Kasumi-1 (cell line): Measurements from ENCODE around the gene GLOD5.
"Not testable (repeated sequence)": the region's sequence is repeated elsewhere in the genome, so short reads cannot be mapped to it uniquely, and the experiment has no call there.

Experiments used
- DNase-seq, 2 experiments: peaks; one replicate each; lab custom pipeline; 2025; lab: John Stamatoyannopoulos, UW

GLOD5 gene

DNA sequence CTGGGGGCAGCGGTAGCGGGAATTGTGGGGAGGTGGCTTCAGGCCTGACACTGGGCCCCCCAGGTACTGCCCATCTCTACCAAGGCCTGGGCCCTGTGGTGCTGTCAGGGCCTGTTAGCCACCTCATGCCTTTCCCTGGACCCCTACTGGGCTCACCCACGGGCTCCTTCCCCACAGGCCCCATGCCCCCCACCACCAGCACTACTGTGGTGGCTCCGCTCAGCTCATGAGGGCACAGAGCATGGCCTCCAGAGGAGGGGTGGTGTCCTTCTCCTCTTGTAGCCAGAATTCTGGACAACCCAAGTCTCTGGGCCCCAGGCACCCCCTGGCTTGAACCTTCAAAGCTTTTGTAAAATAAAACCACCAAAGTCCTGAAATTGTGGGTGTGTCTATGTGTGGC lies 32.4 kb downstream of the GLOD5 start:
- no peak for DNase-seq

DNA sequence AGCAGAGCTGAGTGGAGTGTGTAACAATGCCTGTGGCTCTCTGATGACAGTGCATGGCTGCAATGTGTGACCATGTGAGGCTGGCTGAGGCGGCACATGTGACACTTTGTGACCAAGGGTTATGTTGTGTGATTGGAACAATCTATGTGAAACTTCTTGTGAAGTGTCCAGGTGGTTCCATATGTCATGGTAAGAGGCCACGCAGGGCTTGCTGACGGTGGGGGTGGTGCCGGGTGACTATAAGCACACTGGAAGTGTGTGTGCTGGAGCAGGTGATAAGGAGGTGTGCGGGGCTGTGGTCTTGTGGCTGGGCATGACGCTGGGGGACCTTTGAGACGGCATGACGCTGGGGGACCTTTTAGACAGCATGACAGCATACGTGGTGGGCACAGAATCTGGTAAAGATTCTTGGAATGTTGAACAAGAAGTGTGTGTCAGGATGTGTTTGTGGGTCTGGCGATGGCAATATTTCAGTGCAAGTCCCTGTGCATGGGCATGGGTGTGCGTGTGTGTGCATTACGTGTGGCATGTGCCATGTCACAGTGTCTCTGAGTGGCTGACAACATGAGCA lies 32.9 kb downstream of the GLOD5 start:
- DNase-seq = no peak

DNA sequence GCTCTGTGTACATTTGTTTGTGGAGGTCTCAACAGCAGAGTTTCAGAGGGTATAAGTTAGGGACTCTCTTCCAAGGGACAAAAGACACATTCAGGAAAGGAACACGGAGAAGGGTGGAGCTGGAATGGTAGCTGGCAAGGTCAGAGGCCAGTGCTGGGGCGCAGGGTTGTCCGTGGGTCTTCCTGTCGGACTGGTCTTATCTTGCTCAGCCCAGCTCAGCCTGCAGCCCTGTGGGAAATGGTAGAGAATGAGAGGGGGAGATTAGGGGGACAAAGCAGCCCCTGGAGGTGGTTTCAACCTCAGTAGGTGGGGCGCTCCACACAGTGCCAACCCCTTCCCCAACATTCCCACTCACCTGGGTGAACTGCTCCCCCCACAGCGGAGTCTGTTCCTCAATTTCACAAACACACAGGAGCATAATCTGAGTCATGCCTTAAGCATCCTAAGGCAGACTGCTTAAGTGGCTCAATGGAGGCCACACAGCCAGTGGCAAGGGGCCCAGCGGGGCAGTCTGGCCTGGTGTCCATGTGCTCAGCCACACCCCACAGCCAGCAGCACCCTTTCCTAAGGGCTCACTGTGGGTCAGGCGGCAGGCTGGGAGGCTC lies 33.5 kb downstream of the GLOD5 start:
- DNase-seq = no peak

DNA sequence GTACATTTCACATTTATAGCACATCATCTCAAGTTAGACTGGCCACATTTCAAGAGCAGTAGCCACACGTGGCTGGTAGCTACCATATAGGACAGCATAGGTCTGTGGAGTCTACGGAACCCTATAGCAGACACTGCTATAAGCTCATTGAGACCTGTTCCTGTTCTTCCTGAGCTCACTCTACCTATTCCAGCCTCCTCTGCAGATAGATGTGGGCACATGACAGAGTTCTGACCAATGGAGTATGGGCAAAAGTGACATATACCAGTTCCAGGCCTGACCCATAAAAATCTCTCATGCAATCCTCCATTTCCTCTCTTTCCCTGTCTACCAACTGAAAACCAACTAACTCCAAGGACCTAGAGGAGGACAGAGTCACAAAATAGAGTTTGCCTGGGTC lies 36.8 kb downstream of the GLOD5 start:
- DNase-seq = no peak

DNA sequence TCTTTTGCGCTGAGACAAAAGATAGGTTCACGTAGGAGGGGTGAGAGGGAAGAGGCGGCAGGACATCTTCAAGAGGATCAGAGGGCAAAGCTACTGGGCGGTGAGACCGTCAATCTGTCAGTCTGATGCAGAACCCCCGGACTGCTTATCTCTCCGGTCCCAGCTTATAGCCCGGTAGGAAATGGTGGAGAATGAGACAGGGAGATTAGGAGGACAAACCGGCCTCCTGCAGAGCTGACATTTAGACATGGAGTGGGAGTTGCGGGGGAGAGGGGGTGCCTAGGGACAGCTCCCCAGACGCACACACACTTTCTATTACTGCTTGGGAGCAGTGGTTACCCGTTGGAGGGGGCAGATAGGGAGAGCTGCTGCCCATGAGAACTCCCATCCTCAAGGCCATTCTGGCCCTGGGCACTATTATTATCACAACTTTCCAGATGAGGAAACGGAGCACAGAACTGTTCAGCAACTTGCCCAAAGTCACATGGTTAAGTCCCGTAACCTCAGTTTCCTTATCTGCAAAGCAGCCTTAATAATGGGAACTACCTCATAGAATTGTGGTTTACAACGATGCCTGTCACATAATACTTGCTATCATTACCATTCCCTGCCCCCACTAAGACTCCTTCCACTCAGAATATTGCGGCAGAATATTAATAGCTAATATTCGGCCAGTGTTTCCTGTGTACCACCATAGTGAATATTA lies 39.2 kb downstream of the GLOD5 start:
- peak in 1 of 2 experiments; percentile 40 for DNase-seq

DNA sequence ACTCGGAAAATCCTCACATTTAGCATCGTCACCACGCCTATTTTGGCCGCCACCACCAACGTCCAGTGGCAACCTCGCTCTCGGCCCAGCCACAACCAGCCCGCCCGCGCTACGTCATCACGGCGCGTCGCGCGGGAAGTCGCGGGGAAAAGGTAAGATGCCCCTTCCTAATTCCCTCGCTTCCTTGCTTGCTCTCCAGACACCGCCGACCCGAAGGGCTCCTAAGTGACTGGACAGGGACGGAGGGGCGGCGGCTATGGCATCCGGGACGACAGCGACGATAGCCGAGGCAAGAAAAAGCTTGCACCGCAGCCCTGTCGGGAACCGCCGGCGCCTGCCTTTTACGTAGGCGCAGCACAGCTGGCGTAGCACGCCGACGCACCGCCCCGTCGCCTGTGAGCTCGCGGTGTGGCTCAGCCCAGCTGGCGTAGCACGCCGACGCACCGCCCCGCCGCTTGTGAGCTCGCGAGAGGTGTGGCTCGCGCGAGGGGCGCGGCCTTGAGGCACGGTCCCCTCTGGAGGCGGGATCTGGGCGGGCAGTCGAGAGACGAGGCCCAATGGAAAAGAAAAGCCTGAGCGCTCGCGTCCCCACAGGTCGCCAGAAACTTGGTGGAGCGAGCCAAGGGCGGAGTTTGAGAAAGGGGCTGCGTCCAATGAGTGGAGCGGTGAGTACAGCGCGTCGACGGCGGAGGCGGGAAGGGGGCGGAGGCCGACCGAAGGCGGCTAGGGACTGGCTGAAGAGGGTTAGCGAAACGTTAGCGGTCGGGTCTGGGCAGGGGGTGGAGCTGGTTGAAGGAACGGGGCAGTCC lies 39.9 kb downstream of the GLOD5 start, which contains the start of gene HDAC6:
TSS of gene HDAC6 (plus strand) at position 788 of the 809 bp plus-strand sequence. CDS start 626 bp downstream, outside the sequence.
- DNase-seq = peak; percentile 94 to 95

DNA sequence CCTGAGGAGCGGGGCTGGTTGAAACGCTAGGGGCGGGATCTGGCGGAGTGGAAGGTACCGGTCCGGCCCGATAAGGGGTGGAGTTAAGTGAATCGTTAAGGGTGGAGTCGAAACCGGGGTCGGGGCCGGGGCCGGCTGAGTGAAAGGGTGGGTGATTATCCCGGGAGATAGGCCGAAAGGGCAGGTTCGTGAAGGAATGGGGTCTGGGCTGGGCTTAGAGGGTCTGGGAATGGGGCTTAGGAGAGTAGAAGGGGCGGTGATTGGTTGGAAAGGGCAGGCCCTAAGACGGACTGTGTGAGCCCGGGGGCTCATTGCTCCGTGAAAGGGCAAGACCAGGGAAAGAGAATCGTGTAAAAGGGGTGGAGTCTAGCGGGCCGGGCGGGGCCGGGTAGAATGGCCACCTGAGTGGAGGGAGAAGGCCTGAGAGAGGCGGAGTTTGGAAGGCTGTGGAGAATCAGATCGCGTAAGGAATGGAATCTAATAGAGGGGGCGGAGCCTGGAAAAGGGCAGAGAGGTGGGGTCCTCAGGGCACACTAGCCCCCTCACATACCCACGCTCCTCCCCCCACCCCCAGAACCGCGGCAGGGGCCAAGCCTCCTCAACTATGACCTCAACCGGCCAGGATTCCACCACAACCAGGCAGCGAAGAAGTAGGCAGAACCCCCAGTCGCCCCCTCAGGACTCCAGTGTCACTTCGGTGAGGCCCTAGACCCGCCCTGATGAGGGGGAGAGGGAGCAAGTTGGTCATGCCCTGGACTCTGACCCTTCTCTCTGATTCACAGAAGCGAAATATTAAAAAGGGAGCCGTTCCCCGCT lies 40.8 kb downstream of the GLOD5 start:
- DNase-seq = peak; percentile 66 to 69

DNA sequence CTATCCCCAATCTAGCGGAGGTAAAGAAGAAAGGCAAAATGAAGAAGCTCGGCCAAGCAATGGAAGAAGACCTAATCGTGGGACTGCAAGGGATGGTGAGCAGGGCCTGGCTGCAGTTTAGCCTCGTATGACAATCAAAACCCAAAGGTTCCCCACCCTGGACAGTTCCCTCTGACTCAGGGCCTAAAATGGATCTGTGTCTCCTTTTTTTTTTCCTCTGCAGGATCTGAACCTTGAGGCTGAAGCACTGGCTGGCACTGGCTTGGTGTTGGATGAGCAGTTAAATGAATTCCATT lies 41.3 kb downstream of the GLOD5 start:
- DNase-seq = no peak

DNA sequence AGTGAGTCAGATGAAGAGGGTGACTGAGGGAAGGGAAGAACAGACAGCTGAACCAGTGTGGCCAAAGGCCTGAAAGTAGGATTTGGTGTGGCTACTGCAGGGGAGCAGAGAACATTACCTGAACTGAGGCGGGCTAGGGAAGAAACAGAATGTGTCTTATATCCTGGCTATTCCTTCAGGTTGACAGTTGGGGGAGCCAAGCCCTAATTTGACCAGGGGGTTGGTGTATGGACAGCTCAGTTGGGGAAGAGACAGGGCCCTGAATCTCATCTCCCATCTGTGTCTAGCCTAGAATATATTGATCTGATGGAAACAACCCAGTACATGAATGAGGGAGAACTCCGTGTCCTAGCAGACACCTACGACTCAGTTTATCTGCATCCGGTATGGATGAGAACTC lies 44.5 kb downstream of the GLOD5 start:
- no peak for DNase-seq

DNA sequence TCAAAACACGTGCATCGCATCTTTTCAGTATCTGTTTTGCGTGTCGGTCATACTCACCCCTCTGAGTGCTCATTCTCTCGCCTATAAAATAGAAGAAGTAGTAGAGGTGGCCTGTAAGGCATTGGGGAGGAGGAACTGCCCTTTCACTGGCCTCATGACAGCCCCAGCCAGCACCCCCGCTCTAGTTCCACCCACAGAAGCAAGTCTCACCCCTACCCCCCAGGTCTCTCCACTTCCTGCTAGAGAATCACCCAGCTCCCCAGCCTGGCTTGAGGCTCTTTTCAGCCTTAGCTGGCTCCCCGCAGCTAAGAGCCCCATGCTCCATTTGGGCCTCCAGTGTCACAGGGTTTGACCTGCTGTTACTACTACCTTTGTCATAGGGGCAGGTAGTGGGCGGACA lies 52.1 kb downstream of the GLOD5 start:
- DNase-seq = peak in 1 of 2 experiments; percentile 12

DNA sequence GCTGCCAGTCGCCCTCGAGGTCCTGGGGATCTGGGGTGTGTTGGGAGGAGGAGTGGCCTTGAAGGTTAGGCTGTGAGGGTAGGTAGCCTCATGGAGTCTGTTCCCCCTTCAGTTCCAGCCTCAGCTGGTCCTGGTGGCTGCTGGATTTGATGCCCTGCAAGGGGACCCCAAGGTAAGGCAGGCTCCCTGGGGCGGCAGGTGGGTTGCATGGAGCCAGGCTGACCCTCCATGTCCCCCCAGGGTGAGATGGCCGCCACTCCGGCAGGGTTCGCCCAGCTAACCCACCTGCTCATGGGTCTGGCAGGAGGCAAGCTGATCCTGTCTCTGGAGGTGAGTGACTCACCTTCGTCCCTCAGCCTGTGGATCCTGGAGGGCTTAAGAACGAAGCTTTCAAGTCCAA lies 53.2 kb downstream of the GLOD5 start:
- no peak for DNase-seq

DNA sequence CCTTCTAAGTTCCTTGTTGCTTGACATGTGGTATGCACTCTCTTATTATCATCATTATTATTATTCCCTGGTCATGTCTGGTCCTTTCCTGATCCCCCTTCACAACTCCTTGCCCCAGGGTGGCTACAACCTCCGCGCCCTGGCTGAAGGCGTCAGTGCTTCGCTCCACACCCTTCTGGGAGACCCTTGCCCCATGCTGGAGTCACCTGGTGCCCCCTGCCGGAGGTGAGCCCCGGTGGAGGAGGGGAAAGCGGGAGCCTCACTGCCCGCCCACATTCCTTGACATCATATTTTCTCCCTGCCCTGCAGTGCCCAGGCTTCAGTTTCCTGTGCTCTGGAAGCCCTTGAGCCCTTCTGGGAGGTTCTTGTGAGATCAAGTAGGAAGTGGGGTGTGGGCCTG lies 53.7 kb downstream of the GLOD5 start:
- DNase-seq = no peak

DNA sequence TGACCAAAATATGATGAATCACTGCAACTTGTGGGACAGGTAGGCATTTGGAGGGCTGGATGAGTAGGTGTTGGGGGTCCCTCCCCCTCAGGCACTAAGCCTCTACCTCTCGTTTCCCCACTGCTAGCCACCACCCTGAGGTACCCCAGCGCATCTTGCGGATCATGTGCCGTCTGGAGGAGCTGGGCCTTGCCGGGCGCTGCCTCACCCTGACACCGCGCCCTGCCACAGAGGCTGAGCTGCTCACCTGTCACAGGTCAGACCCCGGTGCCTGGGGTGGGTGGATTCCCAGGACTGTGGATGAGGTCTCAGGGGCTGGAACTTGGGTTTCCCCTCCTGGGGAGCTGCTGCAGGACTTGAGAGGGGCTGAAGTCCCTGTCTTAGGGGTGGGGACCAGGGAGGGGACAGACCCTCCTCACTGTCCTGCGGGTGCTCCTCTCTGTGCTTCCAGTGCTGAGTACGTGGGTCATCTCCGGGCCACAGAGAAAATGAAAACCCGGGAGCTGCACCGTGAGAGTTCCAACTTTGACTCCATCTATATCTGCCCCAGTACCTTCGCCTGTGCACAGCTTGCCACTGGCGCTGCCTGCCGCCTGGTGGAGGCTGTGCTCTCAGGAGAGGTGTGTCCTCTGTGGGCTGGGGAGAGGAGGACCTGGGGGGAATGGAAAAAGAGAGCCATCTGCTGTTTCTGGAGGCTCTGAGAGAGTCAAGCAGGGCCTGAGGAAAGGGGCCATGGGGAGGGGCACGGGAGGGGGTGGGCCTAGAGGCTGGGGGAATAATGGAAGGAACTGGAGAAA lies 54.7 kb downstream of the GLOD5 start:
- DNase-seq = no peak

DNA sequence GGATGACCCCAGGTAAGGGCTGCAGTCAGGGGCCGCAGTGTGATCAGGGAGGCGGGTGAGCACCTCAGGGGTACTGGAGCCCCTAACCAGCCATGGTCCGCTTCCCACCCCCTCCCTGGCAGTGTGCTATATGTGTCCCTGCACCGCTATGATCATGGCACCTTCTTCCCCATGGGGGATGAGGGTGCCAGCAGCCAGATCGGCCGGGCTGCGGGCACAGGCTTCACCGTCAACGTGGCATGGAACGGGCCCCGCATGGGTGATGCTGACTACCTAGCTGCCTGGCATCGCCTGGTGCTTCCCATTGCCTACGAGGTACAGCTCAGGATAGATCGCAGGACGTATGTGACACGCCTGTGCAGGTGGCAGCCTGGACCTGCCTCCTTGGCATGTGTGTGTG lies 56.6 kb downstream of the GLOD5 start:
- DNase-seq = no peak

DNA sequence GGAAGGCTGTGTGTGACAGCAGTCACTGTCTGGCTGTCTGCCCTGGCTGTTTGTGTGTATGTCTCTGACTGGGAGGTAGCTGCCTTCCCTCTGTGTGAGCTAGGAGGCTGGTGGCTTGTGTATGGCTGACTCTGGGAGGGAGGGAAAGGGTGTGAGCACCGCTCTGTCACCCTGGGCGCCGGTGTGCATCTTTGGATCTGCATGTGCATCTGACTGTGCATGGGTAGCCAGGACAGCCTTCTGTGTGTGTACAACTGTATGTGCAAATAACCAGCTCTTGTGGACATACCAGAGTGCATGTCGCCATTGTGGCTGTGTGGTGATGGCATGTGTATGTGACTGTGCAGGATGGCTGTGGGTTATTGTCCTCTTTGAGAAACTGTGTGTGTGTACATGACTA lies 57.3 kb downstream of the GLOD5 start:
- DNase-seq = no peak

DNA sequence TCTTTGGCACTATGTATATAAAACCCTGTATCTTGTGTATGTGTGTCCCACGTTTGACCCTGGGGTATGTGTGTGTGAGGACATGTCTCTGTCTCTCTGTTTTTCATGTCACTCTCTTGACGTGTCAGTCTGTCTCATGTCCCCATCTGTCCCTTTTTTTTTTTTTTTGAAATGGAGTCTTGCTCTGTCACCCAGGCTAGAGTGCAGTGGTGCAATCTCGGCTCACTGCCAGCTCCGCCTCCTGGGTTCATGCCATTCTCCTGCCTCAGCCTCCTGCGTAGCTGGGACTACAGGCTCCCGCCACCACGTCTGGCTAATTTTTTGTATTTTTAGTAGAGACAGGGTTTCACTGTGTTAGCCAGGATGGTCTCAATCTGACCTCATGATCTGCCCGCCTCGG lies 57.8 kb downstream of the GLOD5 start:
- DNase-seq = not testable (repeated sequence)

DNA sequence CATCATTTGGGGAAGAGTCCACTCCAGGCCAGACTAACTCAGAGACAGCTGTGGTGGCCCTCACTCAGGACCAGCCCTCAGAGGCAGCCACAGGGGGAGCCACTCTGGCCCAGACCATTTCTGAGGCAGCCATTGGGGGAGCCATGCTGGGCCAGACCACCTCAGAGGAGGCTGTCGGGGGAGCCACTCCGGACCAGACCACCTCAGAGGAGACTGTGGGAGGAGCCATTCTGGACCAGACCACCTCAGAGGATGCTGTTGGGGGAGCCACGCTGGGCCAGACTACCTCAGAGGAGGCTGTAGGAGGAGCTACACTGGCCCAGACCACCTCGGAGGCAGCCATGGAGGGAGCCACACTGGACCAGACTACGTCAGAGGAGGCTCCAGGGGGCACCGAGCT lies 61.5 kb downstream of the GLOD5 start:
- no peak for DNase-seq
